Thoracic aorta (tissue), 2 donors: ENCODE results near the gene ABCC3. TPM values are rescaled to one million over a fixed set of nuclear protein-coding genes. Genes with fewer than 3 reads are reported as not detected.

Source experiments
- ATAC-seq: fragments of 150-250 bp; one replicate; pipeline ENCODE4 v1.8.0; 2017; ENCODE audit warnings: low read depth; ENCODE audit not compliant: insufficient number of reproducible peaks, low FRiP score
- DNase-seq: peaks from one replicate; pipeline ENCODE4 v3.0.0-alpha.2; 2020; ENCODE audit warnings: low spot score
- H3K27ac ChIP-seq, 2 donors: fragments of 200-600 bp; sonication (generic); 1 replicate in 1 of 2; 2 replicates in 1 of 2; pipeline ENCODE4 v1.5.1; 2016; ENCODE audit warnings: mild to moderate bottlenecking in 2 of 2, moderate library complexity in 2 of 2
- H3K27me3 ChIP-seq: fragments of 200-600 bp; sonication (generic); replicated peaks from 2 replicates; pipeline ENCODE4 v1.6.0; 2016; ENCODE audit warnings: mild to moderate bottlenecking; ENCODE audit not compliant: insufficient read depth
- H3K36me3 ChIP-seq: fragments of 200-600 bp; sonication (generic); one replicate; pipeline ENCODE4 v1.5.1; 2016
- H3K4me1 ChIP-seq, 2 donors: fragments of 200-600 bp; sonication (generic); 1 replicate in 1 of 2; 2 replicates in 1 of 2; pipeline versions ENCODE4 v1.5.1 to v1.6.0; 2016; ENCODE audit warnings: low read depth in 2 of 2, mild to moderate bottlenecking in 1 of 2; ENCODE audit not compliant: control insufficient read depth in 1 of 2
- H3K4me3 ChIP-seq: fragments of 200-600 bp; sonication (generic); 2 replicates; pipeline ENCODE4 v1.5.1; 2016; ENCODE audit warnings: mild to moderate bottlenecking
- H3K9me3 ChIP-seq: fragments of 200-600 bp; sonication (generic); 2 replicates; pipeline ENCODE4 v1.5.1; 2016
- CTCF ChIP-seq: fragments of 200-600 bp; sonication (generic); IDR thresholded peaks from one replicate; pipeline ENCODE4 v1.5.1; 2019; ENCODE audit warnings: antibody characterized with exemption
- total RNA-seq, 2 donors: library from RNA; depleted of rRNA; stranded (reverse); fragments of >200 nt; gene quantifications; one replicate each; pipeline versions ENCODE4 v1.1.0 to v1.2.3, GENCODE V29; 2016

ABCC3 gene
- total RNA-seq, 2 donors from 2014 or later, result 72.7 to 143 TPM

GRCh38 chr17:50619489-50619888, 15.2 kb upstream of the ABCC3 start:
- no peaks in the 10 kb centered on the region for H3K27me3 ChIP-seq
- ATAC-seq (no peak), DNase-seq (no peak)
- no peaks in the 10 kb centered on the region for H3K36me3 ChIP-seq
- no peaks in the 10 kb centered on the region for H3K9me3 ChIP-seq
- H3K4me1 ChIP-seq, result no peaks in the 10 kb centered on the region
- TF ChIP-seq CTCF, result no peak
- no peak overlapping the region for H3K27ac ChIP-seq
- H3K4me3 ChIP-seq, result no peak overlapping the region

GRCh38 chr17:50620237-50620636, 14.4 kb upstream of the ABCC3 start:
- no peaks in the 10 kb centered on the region for H3K36me3 ChIP-seq

GRCh38 chr17:50620858-50621257, 13.8 kb upstream of the ABCC3 start:
- H3K4me1 ChIP-seq, result peaks cover 0 to under 1% of the 10 kb centered on the region in 2 donors
- DNase-seq (no peak), ATAC-seq (no peak)
- H3K36me3 ChIP-seq, result no peaks in the 10 kb centered on the region
- TF ChIP-seq CTCF, result no peak
- H3K27ac ChIP-seq, result no peak overlapping the region
- no peaks in the 10 kb centered on the region for H3K27me3 ChIP-seq
- H3K9me3 ChIP-seq, result no peaks in the 10 kb centered on the region
- no peak overlapping the region for H3K4me3 ChIP-seq

More at GRCh38 chr17:50620237-50620636, 14.4 kb upstream of the ABCC3 start:
- DNase-seq (no peak), ATAC-seq (no peak)
- no peaks in the 10 kb centered on the region for H3K9me3 ChIP-seq
- no peak overlapping the region for H3K4me3 ChIP-seq
- H3K4me1 ChIP-seq, result no peaks in the 10 kb centered on the region
- TF ChIP-seq CTCF, result no peak
- H3K27me3 ChIP-seq, result no peaks in the 10 kb centered on the region
- no peak overlapping the region for H3K27ac ChIP-seq

- no peak overlapping the region for H3K4me3 ChIP-seq
- DNase-seq, result no peak
- no peak for ATAC-seq
These were observed 13.1 kb upstream of the ABCC3 start for GRCh38 chr17:50621574-50622031.

GRCh38 chr17:50624321-50624934, 10.3 kb upstream of the ABCC3 start:
- no peak for DNase-seq
- peaks cover 0 to 7% of the 10 kb centered on the region in 2 donors for H3K4me1 ChIP-seq
- H3K27me3 ChIP-seq, result no peaks in the 10 kb centered on the region
- no peaks in the 10 kb centered on the region for H3K9me3 ChIP-seq
- H3K27ac ChIP-seq, result no peak overlapping the region
- no peak overlapping the region for H3K4me3 ChIP-seq
- ATAC-seq, result no peak
- TF ChIP-seq CTCF, result no peak
- H3K36me3 ChIP-seq, result no peaks in the 10 kb centered on the region

More at GRCh38 chr17:50621574-50622031, 13.1 kb upstream of the ABCC3 start:
- Histone ChIP-seq H3K27me3 (no peaks in the 10 kb centered on the region), H3K4me1 (peaks cover 0 to 7% of the 10 kb centered on the region in 2 donors), H3K27ac (no peak overlapping the region), H3K9me3 (no peaks in the 10 kb centered on the region), H3K36me3 (no peaks in the 10 kb centered on the region)
- no peak for TF ChIP-seq CTCF
